Activated CD8-positive, alpha-beta memory T cell treated with anti-CD3 and anti-CD28 coated beads for 1 hour (primary cell): ENCODE results near the gene SIPA1L3.

Source experiments
- DNase-seq, 2 donors: peaks; one replicate each; pipeline ENCODE4 v3.0.0-alpha.2; 2020; ENCODE audit warnings: low read depth in 1 of 2; ENCODE audit errors: extremely low read depth in 1 of 2

SIPA1L3 gene

DNA sequence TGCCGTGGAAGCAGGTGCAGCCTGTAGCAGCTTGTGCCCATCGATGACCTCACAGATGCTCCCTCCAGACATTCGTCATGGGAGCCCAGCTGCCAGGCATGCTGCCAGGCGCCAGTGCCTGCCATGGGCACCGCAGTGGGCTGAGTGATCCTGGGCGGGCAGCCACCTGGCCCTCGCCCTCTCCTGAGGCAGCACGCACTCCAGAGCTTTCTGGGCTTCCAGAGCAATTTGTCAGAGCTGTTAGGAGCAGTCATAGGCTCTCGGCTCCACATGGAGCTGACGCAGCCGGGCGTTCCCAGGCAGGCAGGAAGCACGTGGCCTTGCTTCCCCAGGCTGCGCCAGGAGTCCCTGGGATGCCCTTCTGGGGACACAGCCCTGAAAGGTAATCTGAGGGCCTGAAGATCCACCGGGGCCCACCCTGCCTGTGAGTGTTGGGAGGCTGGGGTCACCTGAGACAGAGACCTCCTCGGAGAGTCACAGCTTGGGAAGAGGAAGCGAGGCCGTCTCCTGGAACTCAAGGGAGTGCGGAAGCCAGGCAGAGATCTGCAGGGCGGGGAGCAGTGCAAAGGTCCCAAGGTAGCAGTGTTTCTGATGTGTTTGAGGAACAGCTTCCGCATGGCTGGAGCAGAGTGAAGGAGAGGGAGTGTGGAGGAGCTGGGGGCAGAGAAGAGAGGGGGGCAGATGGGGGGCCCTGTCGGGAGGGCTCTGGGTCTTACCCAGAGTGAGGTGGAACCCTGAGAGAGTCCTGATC, 266.5 kb downstream of the SIPA1L3 start:
- DNase-seq: no peak

DNA sequence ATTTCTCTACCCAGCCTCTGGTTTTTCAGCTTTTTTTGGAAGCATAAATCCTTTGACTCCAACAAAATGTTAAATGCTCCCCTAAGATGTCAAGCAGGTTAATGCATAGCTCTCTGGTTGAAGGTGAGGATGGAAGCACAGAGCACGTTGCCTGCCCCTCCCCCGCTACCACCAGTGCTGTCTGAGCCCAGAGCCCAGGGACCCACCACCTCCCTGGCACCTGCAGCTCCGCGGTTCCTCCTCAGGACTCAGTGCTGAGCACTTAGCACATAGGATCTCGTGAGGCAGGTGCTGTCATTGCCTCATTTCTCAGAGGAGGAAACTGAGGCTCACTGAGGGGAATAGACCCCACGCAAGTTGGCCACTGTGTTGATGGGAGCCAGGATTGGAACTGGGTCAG, 268.4 kb downstream of the SIPA1L3 start:
- no peak for DNase-seq

DNA sequence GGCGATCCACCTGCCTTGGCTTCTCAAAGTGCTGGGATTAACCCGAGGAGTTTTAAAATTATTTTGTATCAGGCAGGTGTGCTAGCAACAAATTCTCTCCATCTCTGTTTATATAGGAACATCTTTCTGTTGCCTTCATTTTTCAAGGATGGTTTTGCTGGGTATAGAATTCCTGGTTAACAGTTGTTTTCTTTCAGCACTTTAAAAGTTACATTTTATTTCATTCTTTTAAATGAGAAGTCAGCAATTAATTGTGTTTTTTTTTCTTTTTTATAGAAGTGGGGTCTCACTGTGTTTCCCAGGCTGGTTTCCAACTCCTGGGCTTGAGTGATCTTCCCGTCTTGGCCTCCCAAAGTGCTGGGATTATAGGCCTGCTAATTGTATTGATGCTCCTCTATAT, 273.1 kb downstream of the SIPA1L3 start:
- DNase-seq: no peak

DNA sequence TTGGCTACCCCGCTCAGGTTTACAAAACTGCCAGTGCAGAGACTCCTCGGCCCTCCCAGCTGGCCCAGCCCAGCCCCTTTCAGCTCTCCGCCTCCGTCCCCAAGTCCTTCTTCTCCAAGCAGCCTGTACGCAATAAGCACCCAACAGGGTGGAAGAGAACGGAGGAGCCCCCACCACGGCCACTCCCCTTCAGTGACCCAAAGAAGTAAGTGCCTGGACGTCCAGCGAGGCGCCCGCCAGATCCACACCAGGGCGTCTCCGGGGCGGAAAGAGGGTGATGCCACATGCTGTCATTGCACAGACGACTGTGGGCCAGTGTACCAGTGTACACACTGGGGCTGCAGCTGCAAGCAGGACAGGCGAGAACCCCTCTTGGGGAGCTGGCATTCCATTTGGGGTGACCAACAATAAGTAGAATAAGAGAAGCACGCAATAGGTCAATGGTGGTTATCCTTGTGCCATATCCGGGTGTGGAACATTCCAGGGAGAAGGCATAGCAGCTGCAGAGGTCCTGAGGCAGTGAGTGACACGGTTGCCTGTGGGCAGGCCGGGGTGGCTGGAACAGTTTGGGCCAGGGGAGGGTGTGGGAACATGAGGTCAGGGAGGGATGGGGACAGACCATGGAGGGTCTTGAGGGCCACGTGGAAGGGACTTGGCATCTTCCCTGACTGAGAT, 275.7 kb downstream of the SIPA1L3 start:
- DNase-seq: no peak

DNA sequence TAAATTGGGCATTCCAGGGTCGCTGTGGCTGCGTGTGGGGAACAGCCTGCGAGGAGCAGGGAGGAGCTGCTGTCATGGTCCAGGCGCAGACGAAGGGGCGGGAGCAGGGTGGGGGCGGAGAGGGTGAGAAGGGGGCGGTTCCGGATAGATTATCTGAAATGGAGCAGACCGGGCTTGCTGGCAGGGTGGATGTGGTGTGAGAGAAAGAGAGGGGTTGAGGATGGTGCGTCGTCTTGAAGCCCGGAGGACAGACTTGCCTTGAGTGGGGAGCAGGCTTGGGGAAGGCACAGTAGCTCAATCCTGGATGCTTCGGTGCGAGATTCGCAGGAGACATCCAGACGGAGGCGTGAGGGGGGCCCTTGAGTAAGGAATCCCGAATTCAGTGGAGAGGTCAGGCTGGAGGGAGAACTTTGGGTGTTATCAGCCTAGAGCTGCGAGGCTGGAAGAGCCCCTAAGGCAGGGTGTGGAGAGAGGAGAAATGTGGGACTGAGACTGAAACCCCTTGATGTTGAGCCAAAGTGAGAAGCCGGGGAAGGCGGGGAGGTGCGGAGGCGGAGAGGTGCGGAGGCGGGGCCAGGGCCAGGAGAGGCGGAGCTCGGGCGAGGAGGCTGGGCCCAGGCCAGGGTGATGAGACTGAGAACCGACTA, 276.4 kb downstream of the SIPA1L3 start:
- DNase-seq: no peak

DNA sequence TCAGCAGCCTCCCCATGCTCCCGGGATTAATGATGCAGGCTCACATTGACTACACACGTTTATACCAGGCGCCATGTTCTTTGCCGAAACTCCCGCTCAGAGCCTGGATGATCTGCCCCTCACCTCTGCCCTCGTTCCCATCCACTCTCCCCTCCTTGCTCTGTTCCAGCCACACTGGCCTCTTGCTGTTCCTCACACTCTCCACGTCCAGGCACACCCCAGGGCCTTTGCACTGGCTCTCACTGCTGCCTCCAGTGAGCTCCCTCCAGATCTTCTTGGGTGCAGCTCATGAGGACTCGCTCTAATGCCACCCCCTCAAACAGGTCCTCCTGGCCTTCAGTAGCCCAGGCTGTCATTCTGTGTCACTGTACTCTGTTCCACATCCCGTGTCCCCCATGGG, 277.8 kb downstream of the SIPA1L3 start:
- no peak for DNase-seq

DNA sequence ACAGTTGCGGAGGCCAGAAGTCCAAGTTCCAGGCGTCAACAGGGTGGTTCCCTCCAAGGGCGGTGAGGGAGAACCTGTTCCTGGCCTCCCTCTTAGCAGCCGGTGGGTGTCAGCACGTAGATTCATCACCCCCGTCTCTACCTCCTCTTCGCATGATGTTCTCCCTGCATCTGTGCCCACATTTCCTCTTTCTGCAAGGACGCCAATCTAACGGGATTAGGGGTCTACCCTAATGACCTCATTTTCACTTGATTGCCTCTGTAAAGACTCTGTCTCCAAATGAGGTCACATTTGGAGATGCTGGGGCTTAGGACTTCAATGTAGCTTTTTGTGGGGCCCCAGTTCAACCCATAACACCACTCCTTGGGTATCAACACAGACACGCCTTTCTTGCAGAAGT, 278.6 kb downstream of the SIPA1L3 start:
- no peak for DNase-seq

DNA sequence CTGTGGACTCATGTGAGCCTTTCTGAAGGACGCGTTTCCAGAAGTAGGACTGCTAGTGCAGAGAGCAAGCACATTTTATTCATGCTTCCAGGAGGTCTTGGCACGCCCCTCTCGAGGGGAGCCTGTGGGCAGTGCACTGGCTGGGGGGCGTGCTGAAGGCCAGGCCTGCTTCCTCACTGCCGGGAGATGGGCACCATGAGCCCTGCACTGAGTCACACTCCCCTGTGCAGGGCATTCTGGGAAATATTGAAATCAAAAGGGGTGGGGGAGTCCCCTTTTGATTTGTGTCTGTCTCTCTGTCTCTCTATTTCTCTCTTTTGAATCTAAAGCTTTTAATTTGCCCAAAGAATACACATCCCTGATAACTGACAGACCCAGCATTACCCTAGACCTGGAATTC, 283.1 kb downstream of the SIPA1L3 start:
- no peak for DNase-seq

DNA sequence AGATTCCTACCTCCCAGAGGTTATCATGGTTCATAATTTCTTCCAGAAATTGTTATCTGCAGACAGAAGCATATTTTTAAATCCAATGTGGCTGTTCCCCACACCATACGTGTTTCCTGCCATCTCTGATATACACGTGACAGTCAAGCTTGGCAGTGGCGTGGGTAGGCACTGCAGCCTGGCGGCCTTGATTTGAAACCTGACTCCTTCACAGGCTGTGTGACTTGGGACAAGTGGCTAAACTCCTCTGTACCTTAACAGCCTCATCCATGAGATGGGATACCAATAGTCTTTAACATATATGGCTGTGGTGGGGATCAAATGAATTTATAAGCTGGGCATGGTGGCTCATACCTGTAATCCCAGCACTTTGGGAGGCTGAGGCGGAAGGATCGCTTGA, 283.8 kb downstream of the SIPA1L3 start:
- DNase-seq: no peak

DNA sequence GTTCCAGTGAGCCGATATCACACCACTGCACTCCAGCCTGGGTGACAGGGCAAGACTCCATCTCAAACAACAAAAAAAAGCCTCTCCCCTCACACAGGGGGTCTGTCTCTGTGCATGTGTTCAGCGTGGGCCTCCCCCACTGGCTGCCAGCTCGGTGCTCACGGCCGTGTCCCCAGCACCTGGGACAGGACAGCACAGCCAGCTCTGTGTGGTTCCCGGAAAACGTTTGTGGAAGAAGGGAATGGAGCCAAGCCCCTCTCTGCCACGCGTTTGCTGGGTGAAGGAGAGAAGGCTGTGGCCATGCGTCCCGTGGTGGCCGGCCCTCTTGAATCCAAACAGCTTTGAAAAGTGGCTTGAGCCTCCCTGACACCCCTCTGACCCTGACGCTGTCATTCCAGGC, 284.7 kb downstream of the SIPA1L3 start:
- no peak for DNase-seq

DNA sequence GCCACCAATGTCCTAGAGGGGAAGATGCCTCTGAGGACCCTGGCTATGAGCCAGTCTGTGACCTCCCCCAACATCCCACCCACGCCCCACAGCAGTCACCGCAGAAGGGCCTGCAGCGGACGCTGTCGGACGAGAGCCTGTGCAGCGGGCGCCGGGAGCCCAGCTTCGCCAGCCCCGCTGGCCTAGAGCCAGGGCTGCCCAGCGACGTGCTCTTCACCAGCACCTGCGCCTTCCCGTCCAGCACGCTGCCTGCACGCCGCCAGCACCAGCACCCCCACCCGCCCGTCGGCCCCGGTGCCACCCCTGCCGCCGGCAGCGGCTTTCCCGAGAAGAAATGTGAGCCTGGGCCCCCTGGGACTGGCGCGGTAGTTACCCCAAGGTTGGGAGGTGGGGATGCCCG, 286.4 kb downstream of the SIPA1L3 start:
- no peak for DNase-seq

DNA sequence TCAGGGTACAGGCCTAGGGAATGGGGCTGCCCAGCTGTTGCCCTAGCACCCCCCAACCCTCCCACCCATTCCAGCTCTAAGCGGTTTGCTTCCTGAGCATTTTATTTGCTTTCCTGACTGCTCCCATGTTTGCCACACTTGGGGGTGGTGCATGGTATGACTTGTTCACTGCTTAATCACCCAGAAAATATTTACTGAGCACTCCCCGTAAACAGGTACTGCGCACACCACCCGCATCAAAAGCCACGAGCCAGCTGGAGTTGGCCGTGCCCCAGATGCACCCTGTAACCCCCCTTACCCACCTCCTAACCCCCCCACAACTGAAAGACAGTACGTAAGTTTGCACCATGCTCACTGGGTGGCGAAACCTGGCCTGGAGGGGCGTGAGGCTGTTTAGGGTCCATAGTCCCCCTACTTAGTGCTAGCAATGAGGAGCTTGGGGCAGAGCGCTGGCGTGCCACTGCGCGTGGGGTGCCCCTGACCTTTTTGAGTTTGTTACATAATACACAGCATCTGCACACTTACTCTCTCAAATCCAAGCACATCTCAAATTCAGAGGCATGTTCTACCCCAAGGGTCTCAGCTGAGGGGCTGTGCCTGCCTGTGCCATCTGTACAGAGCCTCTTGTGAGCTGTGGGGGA, 287.2 kb downstream of the SIPA1L3 start:
- DNase-seq: no peak

DNA sequence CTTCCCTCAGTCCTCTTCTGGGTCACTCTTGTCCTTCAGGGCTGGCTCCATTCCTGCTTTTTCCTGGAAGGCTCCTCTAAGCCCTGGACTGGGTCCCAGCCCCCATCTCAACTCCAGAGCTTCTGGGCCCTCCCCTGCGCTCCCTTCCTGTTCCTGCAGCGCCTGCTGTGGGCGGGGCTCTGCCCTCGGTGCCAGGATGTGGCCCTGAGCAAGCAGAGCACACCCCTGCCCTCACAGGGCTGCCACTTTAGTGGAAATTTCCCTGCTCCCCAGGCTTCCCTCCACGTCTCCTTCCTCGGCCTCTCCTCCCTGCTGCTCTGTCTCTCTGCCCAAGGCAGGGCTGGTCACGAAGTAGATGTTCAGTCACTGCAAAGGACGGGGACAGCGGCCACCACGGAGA, 288.2 kb downstream of the SIPA1L3 start:
- no peak for DNase-seq

DNA sequence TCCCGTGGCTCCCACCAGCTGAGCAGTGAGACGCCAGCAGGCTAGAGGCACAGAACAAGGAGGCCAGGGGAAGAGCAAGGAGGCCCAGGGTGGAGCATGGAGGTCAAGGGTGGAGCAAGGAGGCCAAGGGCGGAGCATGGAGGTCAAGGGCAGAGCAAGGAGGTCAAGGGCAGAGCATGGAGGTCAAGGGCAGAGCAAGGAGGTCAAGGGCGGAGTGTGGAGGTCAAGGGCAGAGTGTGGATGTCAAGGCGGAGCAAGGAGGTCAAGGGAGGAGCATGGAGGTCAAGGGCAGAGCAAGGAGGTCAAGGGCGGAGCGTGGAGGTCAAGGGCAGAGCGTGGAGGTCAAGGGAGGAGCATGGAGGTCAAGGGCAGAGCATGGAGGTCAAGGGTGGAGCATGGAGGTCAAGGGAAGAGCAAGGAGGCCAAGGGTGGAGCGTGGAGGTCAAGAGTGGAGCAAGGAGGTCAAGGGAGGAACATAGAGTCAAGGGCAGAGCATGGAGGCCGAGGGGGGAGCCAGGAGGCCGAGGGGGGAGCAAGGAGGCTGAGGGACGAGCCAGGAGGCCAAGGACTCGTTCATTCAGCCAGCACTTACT, 289.3 kb downstream of the SIPA1L3 start:
- DNase-seq: no peak

DNA sequence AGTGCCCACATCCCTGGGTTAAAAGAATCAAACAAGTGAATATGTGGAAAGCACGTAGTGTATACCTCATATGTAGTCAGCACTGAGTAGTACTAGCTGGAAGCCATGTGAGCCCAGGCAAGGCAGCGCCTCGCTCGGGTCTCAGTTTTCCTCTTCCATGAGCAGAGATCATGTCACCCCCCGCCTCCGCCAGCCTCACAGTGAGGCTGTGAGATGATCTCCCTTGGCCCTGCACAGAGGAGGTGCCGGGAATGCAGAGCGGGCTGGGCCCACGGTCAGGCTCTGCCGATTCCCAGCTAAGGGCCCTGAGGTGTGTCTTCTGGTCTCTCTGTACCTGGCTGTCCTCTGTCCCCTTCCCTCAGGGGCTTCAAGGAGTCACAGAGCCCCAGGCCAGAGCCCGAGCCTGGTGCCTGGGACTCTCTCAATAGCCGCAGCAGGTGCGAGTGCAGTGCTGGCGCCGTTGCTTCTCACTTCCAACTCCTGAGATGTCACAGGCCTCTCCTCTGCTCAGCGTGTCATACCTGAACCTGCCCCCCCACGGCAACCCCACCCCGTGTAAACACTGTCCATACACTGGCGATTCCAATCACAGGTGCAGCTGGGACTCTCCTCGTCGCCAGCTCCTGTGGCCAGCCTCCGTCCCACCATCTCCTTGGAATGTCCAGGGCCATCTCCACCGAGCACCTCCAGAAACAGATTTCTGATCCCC, 290.1 kb downstream of the SIPA1L3 start:
- no peak for DNase-seq

DNA sequence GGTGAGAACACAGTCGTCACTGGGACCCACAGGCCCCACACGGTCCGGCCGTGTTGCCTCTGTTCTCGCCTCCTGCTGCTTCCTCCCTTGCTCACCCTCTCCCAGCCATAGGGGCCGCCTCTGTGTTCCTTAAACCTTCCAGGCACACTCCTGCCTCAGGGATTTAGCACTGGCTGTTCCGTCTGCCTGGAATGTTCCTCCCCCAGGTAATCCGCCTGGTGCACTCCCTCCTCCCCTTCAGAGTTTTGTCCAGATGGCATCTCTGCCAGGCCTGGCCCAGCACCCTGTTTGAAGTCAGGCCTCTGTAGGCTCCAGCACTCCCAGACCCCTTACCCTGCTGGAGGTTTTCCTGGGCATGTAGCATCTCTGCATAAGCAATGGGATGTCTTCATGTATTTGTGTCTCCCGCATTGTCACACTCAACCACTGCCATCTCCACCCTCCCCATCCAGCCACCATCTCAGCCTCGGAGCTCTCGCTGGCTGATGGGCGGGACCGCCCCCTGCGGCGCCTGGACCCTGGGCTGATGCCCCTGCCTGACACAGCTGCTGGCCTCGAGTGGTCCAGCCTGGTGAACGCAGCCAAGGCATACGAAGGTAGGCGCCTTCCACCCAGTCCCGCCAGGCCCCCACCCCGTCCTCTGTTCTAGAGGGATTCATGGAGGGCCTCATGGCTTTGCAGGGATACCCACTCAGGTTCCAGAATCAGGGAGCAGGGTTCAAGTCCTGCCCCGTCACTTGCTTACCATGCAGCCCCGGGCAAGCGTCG, 291.1 kb downstream of the SIPA1L3 start:
- DNase-seq: no peak

DNA sequence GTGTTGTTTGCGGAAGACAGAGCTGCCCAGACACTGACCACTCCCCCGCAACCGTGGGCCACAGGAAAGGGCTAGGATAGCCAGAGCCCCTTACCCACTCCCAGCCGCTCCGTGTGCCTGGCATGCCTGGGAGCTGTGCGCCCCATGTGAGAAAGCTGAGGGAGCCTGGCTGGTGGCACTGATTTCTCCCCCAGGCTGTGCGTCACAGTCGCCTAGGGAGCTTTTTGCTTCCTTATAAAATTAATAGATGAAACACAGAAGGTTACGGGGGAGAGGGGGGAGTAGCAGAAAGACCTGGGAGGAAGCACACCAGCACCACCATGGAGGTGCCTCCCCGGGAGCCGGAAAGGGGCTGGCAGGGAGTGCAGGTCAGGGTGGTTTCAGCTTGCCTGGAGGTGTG, 292.3 kb downstream of the SIPA1L3 start:
- no peak for DNase-seq

DNA sequence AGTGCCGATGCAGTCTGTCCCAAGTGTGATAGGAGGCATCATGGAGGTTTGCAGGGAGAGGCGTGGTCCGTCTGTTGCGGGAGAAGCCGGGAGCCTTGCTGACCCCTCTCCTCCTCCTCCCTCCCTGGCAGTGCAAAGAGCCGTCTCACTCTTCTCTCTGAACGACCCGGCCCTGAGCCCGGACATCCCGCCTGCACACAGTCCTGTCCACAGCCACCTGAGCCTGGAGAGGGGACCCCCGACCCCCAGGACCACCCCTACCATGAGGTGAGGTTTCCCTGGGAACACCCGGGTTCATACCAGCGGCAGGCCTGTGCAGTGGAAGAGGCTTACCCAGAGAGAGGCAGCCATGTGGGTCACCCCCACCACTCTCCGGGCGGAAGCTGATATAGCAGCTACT, 294.7 kb downstream of the SIPA1L3 start:
- no peak for DNase-seq

DNA sequence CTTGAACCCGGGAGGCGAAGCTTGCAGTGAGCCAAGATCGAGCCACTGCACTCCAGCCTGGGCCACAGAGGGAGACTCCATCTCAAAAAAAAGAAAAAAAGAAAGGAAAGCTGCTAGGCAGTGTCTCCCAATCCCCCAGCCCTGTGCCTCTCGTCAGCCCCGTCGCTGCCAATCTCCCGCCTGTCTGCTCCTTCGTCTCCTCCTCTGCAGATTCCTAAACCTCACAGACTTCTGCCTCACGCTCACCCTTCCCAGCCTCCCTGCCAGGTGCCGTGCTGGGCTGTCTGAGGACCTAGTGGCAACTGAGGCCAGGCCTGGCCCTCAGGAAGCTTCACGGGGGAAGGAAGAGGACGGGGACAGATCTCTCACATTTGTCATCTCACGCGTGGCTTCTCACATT, 295.5 kb downstream of the SIPA1L3 start:
- no peak for DNase-seq

DNA sequence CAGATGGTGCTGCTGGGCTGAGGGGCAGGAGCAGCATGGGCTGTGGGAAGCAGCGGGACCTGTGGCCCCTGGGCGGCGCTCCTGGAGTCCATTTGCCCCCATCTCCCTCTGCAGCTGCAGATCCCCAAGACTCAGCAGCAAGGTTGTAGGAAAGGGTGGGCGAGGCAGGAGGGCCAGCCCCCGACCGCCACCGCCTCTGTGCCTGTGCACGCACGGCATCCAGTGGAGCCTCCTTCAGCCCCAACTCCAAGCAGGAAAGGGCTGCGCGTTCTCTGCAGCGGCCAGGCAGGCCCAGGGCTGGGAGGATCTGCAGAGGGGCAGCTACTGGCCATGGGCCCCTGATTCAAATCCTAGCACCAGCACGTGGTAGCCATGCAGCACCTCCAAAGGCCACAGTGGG, 296.2 kb downstream of the SIPA1L3 start:
- DNase-seq: no peak
